Measurements from ENCODE around the gene BBS2.

GRCh38 chr16:56480776-56481467 is 38.9 kb downstream of the BBS2 start:
- no peak for TF ChIP-seq POLR2AphosphoS5 (IDR thresholded peaks at IDR 0.05; ENCODE audit: low read depth, low read length)
- no peak for TF ChIP-seq POLR2A (IDR thresholded peaks at IDR 0.05; ENCODE audit: low read depth, low read length)
